ENCODE data around the gene DSG4.
"Not testable (repeated sequence)": the region's sequence is repeated elsewhere in the genome, so short reads cannot be mapped to it uniquely, and the experiment has no call there.

Gene DSG4

GRCh38 chr18:31376477-31376876 is at the start of gene DSG4:
DSG4 (plus strand) TSS chr18:31376777; CDS start chr18:31376912, 135 bp downstream.
- DNase-seq = no peak

- no peak for DNase-seq
These were observed 46.7 kb upstream of the DSG4 start for GRCh38 chr18:31329787-31330438.

- no peak for DNase-seq
These were observed 33.1 kb upstream of the DSG4 start for GRCh38 chr18:31343454-31343853.

DNA sequence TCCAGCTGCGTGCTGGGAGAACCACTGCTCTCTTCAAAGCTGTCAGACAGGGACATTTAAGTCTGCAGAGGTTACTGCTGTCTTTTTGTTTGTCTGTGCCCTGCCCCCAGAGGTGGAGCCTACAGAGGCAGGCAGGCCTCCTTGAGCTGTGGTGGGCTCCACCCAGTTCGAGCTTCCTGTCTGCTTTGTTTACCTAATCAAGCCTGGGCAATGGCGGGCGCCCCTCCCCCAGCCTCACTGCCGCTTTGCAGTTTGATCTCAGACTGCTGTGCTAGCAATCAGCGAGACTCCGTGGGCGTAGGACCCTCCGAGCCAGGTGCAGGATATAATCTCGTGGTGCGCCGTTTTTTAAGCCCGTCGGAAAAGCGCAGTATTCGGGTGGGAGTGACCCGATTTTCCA is 23.2 kb upstream of the DSG4 start:
- not testable (repeated sequence) for DNase-seq

DNA sequence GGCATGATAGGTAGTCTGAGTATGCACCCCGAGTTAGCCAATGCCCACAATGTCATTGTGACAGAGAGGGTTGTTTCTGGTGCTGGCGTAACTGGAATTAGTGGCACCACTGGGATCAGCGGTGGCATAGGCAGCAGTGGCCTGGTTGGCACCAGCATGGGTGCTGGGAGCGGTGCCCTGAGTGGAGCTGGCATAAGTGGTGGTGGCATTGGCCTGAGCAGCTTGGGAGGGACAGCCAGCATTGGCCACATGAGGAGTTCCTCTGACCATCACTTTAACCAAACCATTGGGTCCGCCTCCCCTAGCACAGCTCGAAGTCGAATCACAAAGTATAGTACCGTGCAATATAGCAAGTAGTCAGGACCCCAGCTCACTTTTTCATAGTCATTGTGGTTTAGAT is 21.6 kb upstream of the DSG4 start:
- DNase-seq = no peak

- DNase-seq = no peak
These were observed 20.6 kb upstream of the DSG4 start for GRCh38 chr18:31356025-31356424.

DNA sequence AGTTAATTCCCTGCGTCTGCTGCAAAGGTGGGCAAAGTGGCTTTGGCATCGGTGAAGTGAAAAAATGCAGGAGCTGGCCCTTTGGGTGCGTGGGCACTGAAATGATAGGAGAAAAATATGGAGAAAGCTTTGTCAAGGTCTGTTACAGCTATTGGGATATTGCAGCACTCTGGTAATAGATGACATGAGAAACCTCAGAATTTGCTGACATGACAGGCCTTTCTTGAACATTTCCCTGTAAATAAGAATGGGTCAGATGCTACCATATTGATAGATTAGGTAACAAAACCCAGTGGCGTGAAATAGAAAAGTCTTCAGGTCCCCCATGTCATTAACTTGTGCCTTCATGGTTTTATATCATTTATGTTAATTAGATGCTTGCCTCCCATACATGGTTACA is 12.4 kb upstream of the DSG4 start:
- no peak for DNase-seq

GRCh38 chr18:31369478-31369877 is 7.1 kb upstream of the DSG4 start:
- DNase-seq = no peak

GRCh38 chr18:31371989-31372388 is 4.6 kb upstream of the DSG4 start:
- DNase-seq = no peak

- no peak for DNase-seq
These were observed 2.9 kb upstream of the DSG4 start for GRCh38 chr18:31373641-31374040.

GRCh38 chr18:31380912-31381311 is 4.3 kb downstream of the DSG4 start:
- no peak for DNase-seq

DNA sequence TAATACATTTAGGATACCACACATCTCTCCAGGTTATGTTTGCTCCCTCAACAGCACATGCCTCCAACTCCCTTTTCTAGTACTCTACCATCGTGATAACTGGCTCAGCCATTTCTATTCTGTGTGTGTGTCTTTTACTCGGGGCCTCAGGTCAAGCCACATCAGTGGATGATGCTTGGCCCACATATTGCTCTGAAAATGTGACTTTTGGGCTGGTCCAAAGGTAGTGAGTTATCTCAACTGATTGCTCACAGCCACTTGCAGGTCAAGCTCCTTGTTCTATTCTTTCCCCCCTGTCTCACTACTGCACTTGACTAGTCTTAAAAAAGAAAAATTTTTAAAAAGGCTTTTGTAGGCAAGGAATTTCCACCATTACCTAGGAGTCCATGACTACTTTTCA is 5.5 kb downstream of the DSG4 start:
- no peak for DNase-seq

DNA sequence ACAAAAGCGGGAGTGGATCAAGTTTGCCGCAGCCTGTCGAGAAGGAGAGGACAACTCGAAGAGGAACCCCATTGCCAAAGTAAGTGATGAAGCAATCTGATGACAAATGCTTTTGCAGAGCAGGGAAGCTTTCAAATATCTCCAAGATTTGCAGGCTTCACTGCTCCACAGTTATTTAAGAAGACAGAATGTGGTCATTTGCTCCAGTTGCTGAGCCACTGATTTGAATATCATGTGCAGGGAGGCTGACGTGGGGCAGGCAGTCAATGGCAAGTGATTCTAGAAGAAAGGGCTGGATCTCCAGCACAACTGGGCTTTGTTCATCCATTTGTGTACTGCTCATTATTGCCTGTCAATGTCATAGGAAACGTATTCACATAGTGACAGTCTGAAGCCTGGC is 10.2 kb downstream of the DSG4 start:
- DNase-seq = no peak

DNA sequence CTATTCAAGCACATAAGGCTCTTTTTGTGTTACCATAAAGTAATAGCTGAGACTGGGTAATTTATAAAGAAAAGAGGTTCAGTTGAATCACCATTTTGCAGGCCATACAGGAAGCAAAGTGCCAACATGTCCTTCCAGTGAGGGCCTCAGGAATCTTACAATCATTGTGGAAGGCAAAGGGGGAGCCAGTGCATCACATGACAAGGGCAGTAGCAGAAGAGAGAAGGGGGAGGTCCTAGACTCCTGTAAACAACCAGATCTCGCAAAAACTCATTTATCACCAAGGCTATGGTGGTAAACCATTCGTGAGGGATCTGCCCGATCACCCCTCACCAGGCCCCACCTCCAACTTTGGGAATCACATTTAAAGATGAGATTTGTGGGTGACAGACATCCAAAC is 16.7 kb downstream of the DSG4 start:
- no peak for DNase-seq

- DNase-seq = no peak
These were observed 20.4 kb downstream of the DSG4 start for GRCh38 chr18:31396796-31397612.

DNA sequence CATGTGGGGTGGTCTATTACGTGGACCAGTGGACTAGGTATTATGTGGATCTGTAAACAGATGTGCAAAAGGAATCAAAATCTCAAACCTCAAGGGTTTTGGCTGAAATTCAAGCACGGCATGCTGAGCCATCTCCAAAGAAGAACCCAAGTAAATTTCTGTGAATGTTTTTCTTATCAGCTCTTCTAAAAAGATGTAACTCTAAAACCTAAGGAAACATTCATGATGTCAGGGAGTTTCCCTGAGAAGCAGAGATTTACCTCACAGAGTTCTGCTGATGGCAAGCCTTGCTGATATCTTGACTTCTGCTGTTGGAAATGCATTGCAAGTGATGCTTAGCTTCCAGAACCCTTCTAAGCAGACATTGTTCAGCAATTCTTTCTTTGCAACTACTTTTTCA is 21.6 kb downstream of the DSG4 start:
- no peak for DNase-seq

- no peak for DNase-seq
These were observed 22.9 kb downstream of the DSG4 start for GRCh38 chr18:31399306-31400032.

- DNase-seq = no peak
These were observed 24.8 kb downstream of the DSG4 start for GRCh38 chr18:31401156-31402025.

- no peak for DNase-seq
These were observed 25.4 kb downstream of the DSG4 start for GRCh38 chr18:31402026-31402373.

DNA sequence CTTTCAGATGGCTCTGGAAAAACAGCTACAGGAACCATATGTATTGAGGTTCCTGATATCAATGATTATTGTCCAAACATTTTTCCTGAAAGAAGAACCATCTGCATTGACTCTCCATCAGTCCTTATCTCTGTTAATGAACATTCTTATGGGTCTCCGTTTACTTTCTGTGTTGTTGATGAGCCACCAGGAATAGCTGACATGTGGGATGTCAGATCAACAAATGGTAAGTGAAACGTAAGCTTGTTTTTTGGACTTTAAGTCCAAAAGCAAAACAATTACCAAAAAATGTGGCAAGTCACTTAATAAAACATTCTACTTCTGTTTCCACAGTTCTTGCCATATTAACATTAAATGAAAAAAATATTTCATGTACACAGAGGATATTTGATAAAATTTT is 26.8 kb downstream of the DSG4 start:
- no peak for DNase-seq

GRCh38 chr18:31407649-31408048 is 31.1 kb downstream of the DSG4 start:
- DNase-seq = no peak

GRCh38 chr18:31409276-31409675 is 32.7 kb downstream of the DSG4 start:
- DNase-seq = no peak
